HepG2 (cell line): ENCODE measurements around the gene GNG7. TPM values are rescaled to one million over a fixed set of nuclear protein-coding genes. Genes with fewer than 3 reads are reported as not detected.

Experiments used
- GATAD1 ChIP-seq: IDR thresholded peaks from 2 replicates; pipeline ENCODE4 v1.6.1; 2016; ENCODE audit warnings: missing genetic modification reagents, missing compliant biosample characterization
- HDAC1 ChIP-seq: sonication (generic); formaldehyde crosslinking; IDR thresholded peaks from 2 replicates; pipeline ENCODE4 v1.5.1; 2020; ENCODE audit warnings: mild to moderate bottlenecking, missing genetic modification reagents
- HDAC2 ChIP-seq: sonication (generic); formaldehyde crosslinking; IDR thresholded peaks from 2 replicates; pipeline ENCODE4 v1.4.0; 2020; ENCODE audit warnings: missing genetic modification reagents
- HNF4G ChIP-seq, 2 experiments: sonication (generic) in 1 of 2; formaldehyde crosslinking in 1 of 2; IDR thresholded peaks; 2 replicates each; pipeline versions ENCODE4 v1.4.0 to v1.6.1; 2011 to 2020; ENCODE audit warnings: borderline replicate concordance in 2 of 2, low read depth in 2 of 2, mild to moderate bottlenecking in 2 of 2, low read length in 1 of 2, missing genetic modification reagents in 1 of 2, moderate library complexity in 1 of 2
- HNRNPK ChIP-seq: fragments of 200-400 bp; formaldehyde crosslinking; IDR thresholded peaks from 2 replicates; pipeline ENCODE4 v1.6.1; 2018; ENCODE audit warnings: low read length, low read depth, moderate library complexity, mild to moderate bottlenecking; ENCODE audit not compliant: poor library complexity, severe bottlenecking
- KDM6A ChIP-seq: IDR thresholded peaks from 2 replicates; pipeline ENCODE4 v1.6.1; 2016; ENCODE audit warnings: low read depth
- RXRB ChIP-seq: IDR thresholded peaks from 2 replicates; pipeline ENCODE4 v1.6.1; 2016; ENCODE audit warnings: borderline replicate concordance, missing genetic modification reagents, missing compliant biosample characterization
- TBX2 ChIP-seq: sonication (generic); formaldehyde crosslinking; IDR thresholded peaks from 2 replicates; pipeline ENCODE4 v1.5.0; 2020; ENCODE audit warnings: missing genetic modification reagents, mild to moderate bottlenecking, borderline replicate concordance
- TOE1 ChIP-seq: sonication (generic); formaldehyde crosslinking; IDR thresholded peaks from 2 replicates; pipeline ENCODE4 v1.4.0; 2020; ENCODE audit warnings: mild to moderate bottlenecking, missing genetic modification reagents
- ZBTB38 ChIP-seq: sonication (generic); formaldehyde crosslinking; IDR thresholded peaks from 2 replicates; pipeline ENCODE4 v1.5.1; 2020; ENCODE audit warnings: mild to moderate bottlenecking, missing genetic modification reagents
- ZFP62 ChIP-seq: sonication (generic); formaldehyde crosslinking; IDR thresholded peaks from 2 replicates; pipeline ENCODE4 v1.4.0; 2020; ENCODE audit warnings: missing genetic modification reagents
- ZFP90 ChIP-seq: sonication (generic); formaldehyde crosslinking; IDR thresholded peaks from 2 replicates; pipeline ENCODE4 v1.8.0; 2022; ENCODE audit warnings: missing genetic modification reagents, mild to moderate bottlenecking, inconsistent platforms, borderline replicate concordance
- ZNF24 ChIP-seq: fragments of 450-650 bp; IDR thresholded peaks from 2 replicates; pipeline ENCODE4 v1.6.1; 2017; ENCODE audit warnings: antibody characterized with exemption, mild to moderate bottlenecking
- ZNF460 ChIP-seq: sonication (generic); formaldehyde crosslinking; IDR thresholded peaks from 2 replicates; pipeline ENCODE4 v1.5.1; 2020; ENCODE audit warnings: missing genetic modification reagents, mild to moderate bottlenecking, borderline replicate concordance
- ZNF614 ChIP-seq: IDR thresholded peaks from 2 replicates; pipeline ENCODE4 v1.6.1; 2018; ENCODE audit warnings: missing biosample characterization, missing genetic modification reagents, inconsistent platforms, borderline replicate concordance
- ZNF766 ChIP-seq: sonication (generic); formaldehyde crosslinking; IDR thresholded peaks from 2 replicates; pipeline ENCODE4 v1.5.0; 2020; ENCODE audit warnings: missing genetic modification reagents, borderline replicate concordance
- polyA plus RNA-seq, 8 experiments: library from polyadenylated mRNA; depleted of rRNA in 3 of 8; stranded (reverse) in 7 of 8; unstranded in 1 of 8; fragments of >200 nt; fragmentation: Illumina TruSeq in 4 of 8; extraction: Trizol in 4 of 8; gene quantifications; 2 replicates each; pipeline versions ENCODE4 v1.2.1 to v1.2.3, GENCODE V29; 2011 to 2016; ENCODE audit warnings: low read depth in 4 of 8, missing spikeins in 1 of 8, mixed read lengths in 1 of 8; ENCODE audit not compliant: insufficient read depth in 1 of 8
- total RNA-seq, 5 experiments: library from RNA; depleted of rRNA; stranded (reverse); fragments of >200 nt; fragmentation: Illumina TruSeq; extraction: Trizol; gene quantifications; 2 replicates each; pipeline ENCODE4 v1.2.3, GENCODE V29; 2016; ENCODE audit warnings: low read depth in 1 of 5
- TF ChIP-seq, protein P1 (sequence below): fragments of 450-650 bp; IDR thresholded peaks from 2 replicates; pipeline ENCODE4 v1.6.1; 2016
- TF ChIP-seq, protein P2 (sequence below): sonication (generic); formaldehyde crosslinking; IDR thresholded peaks from 2 replicates; pipeline ENCODE4 v1.4.0; 2020; ENCODE audit warnings: mild to moderate bottlenecking, missing genetic modification reagents
- TF ChIP-seq, protein P3 (sequence below): sonication (generic); formaldehyde crosslinking; IDR thresholded peaks from 2 replicates; pipeline ENCODE4 v1.9.0; 2021; ENCODE audit warnings: missing genetic modification reagents, borderline replicate concordance
- TF ChIP-seq, protein P4 (sequence below): sonication (generic); formaldehyde crosslinking; IDR thresholded peaks from 2 replicates; pipeline ENCODE4 v1.4.0; 2020; ENCODE audit warnings: low read depth, missing genetic modification reagents

Gene GNG7
- total and polyA plus RNA-seq, 2 of the 13 experiments (the other 11 are each of a cell fraction or from before 2014, with no cell fraction given), result 1.4 to 3.3 TPM

DNA sequence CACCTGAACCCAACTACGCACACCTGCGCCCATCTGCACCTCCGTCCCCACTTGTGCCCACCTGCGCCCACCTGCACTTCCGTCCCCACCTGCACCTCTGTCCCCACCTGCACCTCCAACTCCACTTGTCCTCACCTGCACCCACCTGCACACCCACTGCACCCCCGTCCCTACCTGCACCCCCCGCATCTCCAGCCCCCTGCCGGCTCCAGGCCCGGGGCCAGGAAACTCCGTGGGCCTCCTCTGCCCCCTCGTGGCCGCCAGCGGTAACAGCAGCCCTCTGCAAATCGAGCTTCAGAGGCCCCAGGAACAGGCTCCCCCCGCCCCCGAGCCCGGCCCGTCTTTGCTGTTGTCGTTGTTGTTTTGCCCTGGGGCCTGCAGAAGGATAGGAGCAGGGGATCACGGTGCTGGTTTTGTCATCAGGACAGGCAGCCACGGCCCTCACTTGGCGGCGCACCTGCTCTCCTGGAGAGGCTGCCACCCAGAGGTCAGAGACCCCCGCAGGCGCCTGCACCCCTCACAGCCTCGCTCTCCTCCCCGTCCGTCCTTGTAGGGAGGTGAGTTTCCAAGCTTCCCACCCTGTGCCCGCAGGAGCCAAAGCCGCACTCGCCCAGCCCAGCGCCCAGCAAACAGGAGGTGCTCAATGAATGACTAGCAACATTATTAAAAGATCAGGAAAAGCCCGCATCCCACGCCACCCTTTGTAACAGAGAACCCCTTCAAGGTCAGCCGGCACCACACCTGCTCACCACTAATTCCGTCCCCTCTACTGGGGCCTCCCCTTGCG, 65.4 kb downstream of the GNG7 start (continued):
- TF ChIP-seq, protein P1, sequence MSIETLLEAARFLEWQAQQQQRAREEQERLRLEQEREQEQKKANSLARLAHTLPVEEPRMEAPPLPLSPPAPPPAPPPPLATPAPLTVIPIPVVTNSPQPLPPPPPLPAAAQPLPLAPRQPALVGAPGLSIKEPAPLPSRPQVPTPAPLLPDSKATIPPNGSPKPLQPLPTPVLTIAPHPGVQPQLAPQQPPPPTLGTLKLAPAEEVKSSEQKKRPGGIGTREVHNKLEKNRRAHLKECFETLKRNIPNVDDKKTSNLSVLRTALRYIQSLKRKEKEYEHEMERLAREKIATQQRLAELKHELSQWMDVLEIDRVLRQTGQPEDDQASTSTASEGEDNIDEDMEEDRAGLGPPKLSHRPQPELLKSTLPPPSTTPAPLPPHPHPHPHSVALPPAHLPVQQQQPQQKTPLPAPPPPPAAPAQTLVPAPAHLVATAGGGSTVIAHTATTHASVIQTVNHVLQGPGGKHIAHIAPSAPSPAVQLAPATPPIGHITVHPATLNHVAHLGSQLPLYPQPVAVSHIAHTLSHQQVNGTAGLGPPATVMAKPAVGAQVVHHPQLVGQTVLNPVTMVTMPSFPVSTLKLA, result no peak
- TF ChIP-seq, protein P2, sequence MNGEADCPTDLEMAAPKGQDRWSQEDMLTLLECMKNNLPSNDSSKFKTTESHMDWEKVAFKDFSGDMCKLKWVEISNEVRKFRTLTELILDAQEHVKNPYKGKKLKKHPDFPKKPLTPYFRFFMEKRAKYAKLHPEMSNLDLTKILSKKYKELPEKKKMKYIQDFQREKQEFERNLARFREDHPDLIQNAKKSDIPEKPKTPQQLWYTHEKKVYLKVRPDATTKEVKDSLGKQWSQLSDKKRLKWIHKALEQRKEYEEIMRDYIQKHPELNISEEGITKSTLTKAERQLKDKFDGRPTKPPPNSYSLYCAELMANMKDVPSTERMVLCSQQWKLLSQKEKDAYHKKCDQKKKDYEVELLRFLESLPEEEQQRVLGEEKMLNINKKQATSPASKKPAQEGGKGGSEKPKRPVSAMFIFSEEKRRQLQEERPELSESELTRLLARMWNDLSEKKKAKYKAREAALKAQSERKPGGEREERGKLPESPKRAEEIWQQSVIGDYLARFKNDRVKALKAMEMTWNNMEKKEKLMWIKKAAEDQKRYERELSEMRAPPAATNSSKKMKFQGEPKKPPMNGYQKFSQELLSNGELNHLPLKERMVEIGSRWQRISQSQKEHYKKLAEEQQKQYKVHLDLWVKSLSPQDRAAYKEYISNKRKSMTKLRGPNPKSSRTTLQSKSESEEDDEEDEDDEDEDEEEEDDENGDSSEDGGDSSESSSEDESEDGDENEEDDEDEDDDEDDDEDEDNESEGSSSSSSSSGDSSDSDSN (CRISPR knock-in tag), result 0 out of 2 replicates have a peak, but pooled peaks have one; percentile 10
- TF ChIP-seq, protein P3, sequence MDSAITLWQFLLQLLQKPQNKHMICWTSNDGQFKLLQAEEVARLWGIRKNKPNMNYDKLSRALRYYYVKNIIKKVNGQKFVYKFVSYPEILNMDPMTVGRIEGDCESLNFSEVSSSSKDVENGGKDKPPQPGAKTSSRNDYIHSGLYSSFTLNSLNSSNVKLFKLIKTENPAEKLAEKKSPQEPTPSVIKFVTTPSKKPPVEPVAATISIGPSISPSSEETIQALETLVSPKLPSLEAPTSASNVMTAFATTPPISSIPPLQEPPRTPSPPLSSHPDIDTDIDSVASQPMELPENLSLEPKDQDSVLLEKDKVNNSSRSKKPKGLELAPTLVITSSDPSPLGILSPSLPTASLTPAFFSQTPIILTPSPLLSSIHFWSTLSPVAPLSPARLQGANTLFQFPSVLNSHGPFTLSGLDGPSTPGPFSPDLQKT, result no peak
- TF ChIP-seq HDAC1 (CRISPR knock-in tag), result no peak; the same call in 1 of the 2 replicates
- TF ChIP-seq HNF4G (IDR thresholded peaks at IDR 0.05; ENCODE audit: borderline replicate concordance, low read depth, low read length), result no peak
- no peak for TF ChIP-seq HNF4G (CRISPR knock-in tag; IDR thresholded peaks at IDR 0.05; ENCODE audit: borderline replicate concordance, low read depth)
- TF ChIP-seq ZNF614, result no peak
- TF ChIP-seq ZNF460 (CRISPR knock-in tag), result no peak
- TF ChIP-seq ZNF766 (CRISPR knock-in tag), result no peak
- TF ChIP-seq, protein P4, sequence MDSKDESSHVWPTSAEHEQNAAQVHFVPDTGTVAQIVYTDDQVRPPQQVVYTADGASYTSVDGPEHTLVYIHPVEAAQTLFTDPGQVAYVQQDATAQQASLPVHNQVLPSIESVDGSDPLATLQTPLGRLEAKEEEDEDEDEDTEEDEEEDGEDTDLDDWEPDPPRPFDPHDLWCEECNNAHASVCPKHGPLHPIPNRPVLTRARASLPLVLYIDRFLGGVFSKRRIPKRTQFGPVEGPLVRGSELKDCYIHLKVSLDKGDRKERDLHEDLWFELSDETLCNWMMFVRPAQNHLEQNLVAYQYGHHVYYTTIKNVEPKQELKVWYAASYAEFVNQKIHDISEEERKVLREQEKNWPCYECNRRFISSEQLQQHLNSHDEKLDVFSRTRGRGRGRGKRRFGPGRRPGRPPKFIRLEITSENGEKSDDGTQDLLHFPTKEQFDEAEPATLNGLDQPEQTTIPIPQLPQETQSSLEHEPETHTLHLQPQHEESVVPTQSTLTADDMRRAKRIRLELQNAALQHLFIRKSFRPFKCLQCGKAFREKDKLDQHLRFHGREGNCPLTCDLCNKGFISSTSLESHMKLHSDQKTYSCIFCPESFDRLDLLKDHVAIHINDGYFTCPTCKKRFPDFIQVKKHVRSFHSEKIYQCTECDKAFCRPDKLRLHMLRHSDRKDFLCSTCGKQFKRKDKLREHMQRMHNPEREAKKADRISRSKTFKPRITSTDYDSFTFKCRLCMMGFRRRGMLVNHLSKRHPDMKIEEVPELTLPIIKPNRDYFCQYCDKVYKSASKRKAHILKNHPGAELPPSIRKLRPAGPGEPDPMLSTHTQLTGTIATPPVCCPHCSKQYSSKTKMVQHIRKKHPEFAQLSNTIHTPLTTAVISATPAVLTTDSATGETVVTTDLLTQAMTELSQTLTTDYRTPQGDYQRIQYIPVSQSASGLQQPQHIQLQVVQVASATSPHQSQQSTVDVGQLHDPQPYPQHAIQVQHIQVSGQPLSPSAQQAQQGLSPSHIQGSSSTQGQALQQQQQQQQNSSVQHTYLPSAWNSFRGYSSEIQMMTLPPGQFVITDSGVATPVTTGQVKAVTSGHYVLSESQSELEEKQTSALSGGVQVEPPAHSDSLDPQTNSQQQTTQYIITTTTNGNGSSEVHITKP (CRISPR knock-in tag), result no peak
- TF ChIP-seq ZNF24, result no peak
- TF ChIP-seq TBX2 (CRISPR knock-in tag), result 0 out of 2 replicates have a peak, but pooled peaks have one; percentile 31
- no peak for TF ChIP-seq ZFP62
- TF ChIP-seq ZFP90 (CRISPR knock-in tag), result peak; percentile 63; the same call in 1 of the 2 replicates
- peak; percentile 72; the same call in 1 of the 2 replicates for TF ChIP-seq ZBTB38 (CRISPR knock-in tag)
- TF ChIP-seq TOE1 (CRISPR knock-in tag), result no peak
- TF ChIP-seq RXRB (CRISPR knock-in tag), result no peak
- no peak for TF ChIP-seq HDAC2
- no peak for TF ChIP-seq GATAD1 (CRISPR knock-in tag)
- no peak for TF ChIP-seq KDM6A (CRISPR knock-in tag)
- TF ChIP-seq HNRNPK, result peak; percentile 81
